Natural killer cell (primary cell): ENCODE results near the gene S100A7. TPM values are rescaled to one million over a fixed set of nuclear protein-coding genes. Genes with fewer than 3 reads are reported as not detected.

Source experiments
- ATAC-seq, 3 donors: fragments of 150-1000 bp in 2 of 3; fragments of 200-7000 bp in 1 of 3; cut with Tn5 transposase; 1 replicate in 1 of 3; 2 replicates in 2 of 3; pipeline ENCODE4 v1.10.0; 2021; ENCODE audit warnings: mild to moderate bottlenecking in 2 of 3, moderate library complexity in 2 of 3
- DNase-seq, 2 donors: peaks; one replicate each; pipeline versions ENCODE4 v3.0.0 to v3.0.0-alpha.2; 2013 to 2021; ENCODE audit warnings: mixed read lengths in 1 of 2
- H3K27ac ChIP-seq: one replicate; pipeline ENCODE4 v1.5.1; 2013; ENCODE audit warnings: mild to moderate bottlenecking, low read length
- H3K27me3 ChIP-seq: one replicate; pipeline ENCODE4 v1.6.1; 2013; ENCODE audit warnings: low read length; ENCODE audit not compliant: control insufficient read depth, insufficient read depth
- H3K36me3 ChIP-seq: one replicate; pipeline ENCODE4 v1.6.1; 2013; ENCODE audit warnings: low read length; ENCODE audit not compliant: control insufficient read depth, insufficient read depth
- H3K4me1 ChIP-seq: one replicate; pipeline ENCODE4 v1.6.1; 2013; ENCODE audit warnings: low read length; ENCODE audit not compliant: control insufficient read depth, insufficient read depth
- H3K4me3 ChIP-seq: one replicate; pipeline ENCODE4 v1.5.1; 2013; ENCODE audit warnings: low read length
- H3K9me3 ChIP-seq: one replicate; pipeline ENCODE4 v1.6.1; 2013; ENCODE audit warnings: low read length; ENCODE audit not compliant: control insufficient read depth, insufficient read depth
- H3K27ac Mint-ChIP-seq, 2 donors: one replicate each; pipeline ENCODE4 v1.8.0; 2022; ENCODE audit warnings: mild to moderate bottlenecking in 2 of 2, mixed read lengths in 2 of 2, moderate library complexity in 1 of 2
- H3K27me3 Mint-ChIP-seq, 2 donors: one replicate each; pipeline ENCODE4 v1.8.0; 2022; ENCODE audit warnings: low read depth in 2 of 2, mixed read lengths in 2 of 2
- H3K36me3 Mint-ChIP-seq: one replicate; pipeline ENCODE4 v1.8.0; 2022; ENCODE audit warnings: mixed read lengths
- H3K4me1 Mint-ChIP-seq, 2 donors: one replicate each; pipeline ENCODE4 v1.8.0; 2022; ENCODE audit warnings: mixed read lengths in 2 of 2
- H3K4me3 Mint-ChIP-seq: one replicate; pipeline ENCODE4 v1.8.0; 2022; ENCODE audit warnings: mild to moderate bottlenecking, moderate library complexity, mixed read lengths
- H3K9me3 Mint-ChIP-seq, 2 donors: one replicate each; pipeline ENCODE4 v1.8.0; 2022; ENCODE audit warnings: mixed read lengths in 2 of 2
- CTCF ChIP-seq: fragments of 200-600 bp; IDR thresholded peaks from one replicate; pipeline ENCODE4 v1.8.0; 2022; ENCODE audit warnings: antibody characterized with exemption
- WGBS: methylation state at CpG from one replicate; pipeline ENCODE4 v1.1.7; 2013; ENCODE audit warnings: missing lambda C conversion rate; ENCODE audit not compliant: insufficient coverage; 5-methylcytosine and 5-hydroxymethylcytosine counted together
- intact Hi-C: fragments of 100-400 bp; cut with micrococcal nuclease; formaldehyde crosslinking; loops from one replicate; pipeline ENCODE4 v1.14.2; 2022
- total RNA-seq, 4 donors: library from RNA; stranded (reverse); fragments of 120-200 nt in 1 of 4; gene quantifications; one replicate each; pipeline versions ENCODE4 v1.2.3 to v1.2.4, GENCODE V29; 2013 to 2022

S100A7 gene
- total RNA-seq, 3 donors from 2014 or later (not counting 1 experiment from before 2014, with no cell fraction given), result not detected

- Mint-ChIP-seq H3K36me3 (no peaks in the 10 kb centered on the region), H3K27me3 (no peaks in the 10 kb centered on the region), H3K27ac (no peak overlapping the region), H3K4me3 (no peak overlapping the region), H3K9me3 (no peaks in the 10 kb centered on the region), H3K4me1 (peaks cover 0 to 6% of the 10 kb centered on the region in 2 donors)
- ATAC-seq, result no peak
- H3K4me3 ChIP-seq, result no peak overlapping the region
- 98% methylated on average over 4 of the region's 11 CpGs for WGBS
- TF ChIP-seq CTCF, result no peak
- H3K36me3 ChIP-seq, result no peaks in the 10 kb centered on the region
- H3K4me1 ChIP-seq, result peaks cover 3% of the 10 kb centered on the region
- no peak overlapping the region for H3K27ac ChIP-seq
- no peaks in the 10 kb centered on the region for H3K9me3 ChIP-seq
- no peaks in the 10 kb centered on the region for H3K27me3 ChIP-seq
- intact Hi-C loops, result no loop called here
- no peak for DNase-seq
These were observed 47.6 kb upstream of the S100A7 start for GRCh38 chr1:153507926-153508583.

GRCh38 chr1:153506831-153507413 lies 46.5 kb upstream of the S100A7 start:
- Histone ChIP-seq H3K27me3 (no peaks in the 10 kb centered on the region), H3K9me3 (no peaks in the 10 kb centered on the region), H3K36me3 (no peaks in the 10 kb centered on the region), H3K27ac (no peak overlapping the region), H3K4me1 (peaks cover 3% of the 10 kb centered on the region), H3K4me3 (no peak overlapping the region)
- intact Hi-C loops, result no loop called here
- no peak for DNase-seq
- WGBS, result 88% methylated on average over 7 of the region's 7 CpGs
- no peaks in the 10 kb centered on the region for H3K36me3 Mint-ChIP-seq
- H3K4me1 Mint-ChIP-seq, result peaks cover 0 to 6% of the 10 kb centered on the region in 2 donors
- TF ChIP-seq CTCF, result no peak
- H3K4me3 Mint-ChIP-seq, result no peak overlapping the region
- ATAC-seq, result no peak
- no peaks in the 10 kb centered on the region for H3K9me3 Mint-ChIP-seq
- H3K27me3 Mint-ChIP-seq, result no peaks in the 10 kb centered on the region
- no peak overlapping the region for H3K27ac Mint-ChIP-seq

GRCh38 chr1:153506386-153506785 lies 45.9 kb upstream of the S100A7 start:
- no peak for TF ChIP-seq CTCF
- Mint-ChIP-seq H3K9me3 (no peaks in the 10 kb centered on the region), H3K4me1 (peaks cover 0 to 6% of the 10 kb centered on the region in 2 donors), H3K4me3 (no peak overlapping the region), H3K27ac (no peak overlapping the region), H3K27me3 (no peaks in the 10 kb centered on the region), H3K36me3 (no peaks in the 10 kb centered on the region)
- Histone ChIP-seq H3K27me3 (no peaks in the 10 kb centered on the region), H3K36me3 (no peaks in the 10 kb centered on the region), H3K9me3 (no peaks in the 10 kb centered on the region), H3K27ac (no peak overlapping the region), H3K4me1 (peaks cover 3% of the 10 kb centered on the region), H3K4me3 (no peak overlapping the region)
- intact Hi-C loops, result no loop called here
- ATAC-seq (no peak), DNase-seq (no peak)
- 98% methylated on average over 5 of the region's 5 CpGs for WGBS

- Histone ChIP-seq H3K36me3 (no peaks in the 10 kb centered on the region), H3K9me3 (no peaks in the 10 kb centered on the region), H3K4me3 (no peak overlapping the region), H3K4me1 (no peaks in the 10 kb centered on the region), H3K27me3 (no peaks in the 10 kb centered on the region), H3K27ac (no peak overlapping the region)
- Mint-ChIP-seq H3K27ac (no peak overlapping the region), H3K36me3 (no peaks in the 10 kb centered on the region), H3K9me3 (no peaks in the 10 kb centered on the region), H3K4me3 (no peak overlapping the region), H3K4me1 (no peaks in the 10 kb centered on the region), H3K27me3 (no peaks in the 10 kb centered on the region)
- no peak for DNase-seq
- 90% methylated on average over 1 of the region's 1 CpG for WGBS
- intact Hi-C loops, result no loop called here
- ATAC-seq, result no peak
- no peak for TF ChIP-seq CTCF
These were observed 45.1 kb upstream of the S100A7 start for GRCh38 chr1:153505576-153505975.
